ENCODE results near the gene BRIP1.

BRIP1 gene

GRCh38 chr17:61770752-61771533, 92.4 kb downstream of the BRIP1 start:
- no peak overlapping the region for H3K27ac ChIP-seq
- H3K4me3 ChIP-seq (ENCODE audit: low read depth, low read length): no peak overlapping the region
- peaks cover 3% of the 10 kb centered on the region for H3K9me3 ChIP-seq (ENCODE audit: control insufficient read depth, low read length)
- no peaks in the 10 kb centered on the region for H3K36me3 ChIP-seq (ENCODE audit: control insufficient read depth, insufficient read depth, low read length)
- H2AFZ ChIP-seq: no peak overlapping the region
- no peak for TF ChIP-seq CTCF (IDR thresholded peaks at IDR 0.05)
- no peaks in the 10 kb centered on the region for H3K79me2 ChIP-seq
- no peaks in the 10 kb centered on the region for H3K27me3 ChIP-seq (ENCODE audit: control insufficient read depth, insufficient read depth, low read length)
- H3K4me2 ChIP-seq (ENCODE audit: low read length): no peak overlapping the region
- H3K4me1 ChIP-seq: no peaks in the 10 kb centered on the region
- H3K9ac ChIP-seq: no peak overlapping the region

DNA sequence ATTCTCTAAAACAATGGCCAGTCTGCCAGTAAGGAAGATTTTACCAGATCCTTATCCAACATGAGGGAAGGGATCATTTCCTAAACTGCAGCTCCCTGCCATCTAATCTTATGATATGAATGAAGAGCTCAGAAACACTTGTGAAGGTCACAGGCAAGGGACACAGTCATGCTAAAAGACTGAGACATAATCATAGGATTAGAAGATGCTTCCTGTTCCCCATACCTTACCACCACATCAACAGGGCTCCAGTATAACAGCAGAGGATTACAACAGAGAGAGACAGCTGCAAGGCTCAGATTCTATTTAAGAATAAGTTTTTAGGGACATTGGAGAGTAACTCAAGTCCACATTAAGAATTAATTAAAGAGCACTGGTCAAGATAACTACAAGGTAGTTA, 93.3 kb downstream of the BRIP1 start:
- Histone ChIP-seq H3K27me3 (ENCODE audit: control insufficient read depth, insufficient read depth, low read length) (no peaks in the 10 kb centered on the region), H3K9ac (no peak overlapping the region), H3K4me3 (ENCODE audit: low read depth, low read length) (no peak overlapping the region), H3K36me3 (ENCODE audit: control insufficient read depth, insufficient read depth, low read length) (no peaks in the 10 kb centered on the region), H3K79me2 (no peaks in the 10 kb centered on the region), H3K9me3 (ENCODE audit: control insufficient read depth, low read length) (peaks cover 3% of the 10 kb centered on the region), H2AFZ (no peak overlapping the region), H3K4me1 (no peaks in the 10 kb centered on the region), H3K27ac (no peak overlapping the region), H3K4me2 (ENCODE audit: low read length) (no peak overlapping the region)
- TF ChIP-seq CTCF (IDR thresholded peaks at IDR 0.05): no peak

- Histone ChIP-seq H3K27ac (no peak overlapping the region), H3K4me2 (ENCODE audit: low read length) (no peak overlapping the region), H3K4me3 (ENCODE audit: low read depth, low read length) (no peak overlapping the region), H2AFZ (no peak overlapping the region), H3K9me3 (ENCODE audit: control insufficient read depth, low read length) (peaks cover 3% of the 10 kb centered on the region), H3K79me2 (no peaks in the 10 kb centered on the region), H3K4me1 (no peaks in the 10 kb centered on the region), H3K36me3 (ENCODE audit: control insufficient read depth, insufficient read depth, low read length) (no peaks in the 10 kb centered on the region), H3K27me3 (ENCODE audit: control insufficient read depth, insufficient read depth, low read length) (no peaks in the 10 kb centered on the region), H3K9ac (no peak overlapping the region)
- no peak for TF ChIP-seq CTCF (IDR thresholded peaks at IDR 0.05)
Measured at GRCh38 chr17:61768405-61768804, 94.9 kb downstream of the BRIP1 start.

GRCh38 chr17:61766520-61766919, 96.8 kb downstream of the BRIP1 start:
- Histone ChIP-seq H3K36me3 (ENCODE audit: control insufficient read depth, insufficient read depth, low read length) (no peaks in the 10 kb centered on the region), H3K27ac (no peak overlapping the region), H3K9ac (no peak overlapping the region), H3K9me3 (ENCODE audit: control insufficient read depth, low read length) (peaks cover 3% of the 10 kb centered on the region), H3K4me3 (ENCODE audit: low read depth, low read length) (no peak overlapping the region), H3K4me1 (no peaks in the 10 kb centered on the region), H3K4me2 (ENCODE audit: low read length) (no peak overlapping the region), H3K27me3 (ENCODE audit: control insufficient read depth, insufficient read depth, low read length) (no peaks in the 10 kb centered on the region), H3K79me2 (no peaks in the 10 kb centered on the region), H2AFZ (no peak overlapping the region)
- TF ChIP-seq CTCF (IDR thresholded peaks at IDR 0.05): no peak

- Histone ChIP-seq H2AFZ (no peak overlapping the region), H3K4me1 (no peaks in the 10 kb centered on the region), H3K36me3 (ENCODE audit: control insufficient read depth, insufficient read depth, low read length) (no peaks in the 10 kb centered on the region), H3K9me3 (ENCODE audit: control insufficient read depth, low read length) (no peaks in the 10 kb centered on the region), H3K4me2 (ENCODE audit: low read length) (no peak overlapping the region), H3K4me3 (ENCODE audit: low read depth, low read length) (no peak overlapping the region), H3K27ac (no peak overlapping the region), H3K79me2 (no peaks in the 10 kb centered on the region), H3K27me3 (ENCODE audit: control insufficient read depth, insufficient read depth, low read length) (no peaks in the 10 kb centered on the region), H3K9ac (no peak overlapping the region)
- no peak for TF ChIP-seq CTCF (IDR thresholded peaks at IDR 0.05)
Measured at GRCh38 chr17:61764846-61765245, 98.5 kb downstream of the BRIP1 start.
